Fibroblast of mammary gland (primary cell): ENCODE results near the gene RHBDL1.
"Not testable (repeated sequence)": the region's sequence is repeated elsewhere in the genome, so short reads cannot be mapped to it uniquely, and the experiment has no call there.

Experiments
- DNase-seq: peaks from one replicate; pipeline ENCODE4 v3.0.0-alpha.2; 2010; ENCODE audit warnings: low read depth
- H3K4me3 ChIP-seq: 2 replicates; pipeline ENCODE4 v1.5.1; 2011; ENCODE audit warnings: low read depth, mild to moderate bottlenecking, low read length, moderate library complexity; ENCODE audit not compliant: control insufficient read depth
- CTCF ChIP-seq: conservative IDR thresholded peaks from 2 replicates; pipeline ENCODE4 v1.5.1; 2011; ENCODE audit warnings: low read depth, low read length, inconsistent platforms; ENCODE audit not compliant: control insufficient read depth, insufficient read depth

The RHBDL1 gene

GRCh38 chr16:686459-687260 lies 11.2 kb downstream of the RHBDL1 start:
- DNase-seq, result no peak
- no peak for TF ChIP-seq CTCF
- H3K4me3 ChIP-seq, result no peak overlapping the region

GRCh38 chr16:687499-687898 lies 12.0 kb downstream of the RHBDL1 start:
- DNase-seq, result no peak
- H3K4me3 ChIP-seq, result no peak overlapping the region
- TF ChIP-seq CTCF, result no peak

GRCh38 chr16:689175-689897 lies 13.9 kb downstream of the RHBDL1 start:
- TF ChIP-seq CTCF, result no peak
- peak overlapping the region; percentile 80 for H3K4me3 ChIP-seq
- DNase-seq, result no peak

GRCh38 chr16:691242-691641 lies 15.8 kb downstream of the RHBDL1 start:
- not testable (repeated sequence) for H3K4me3 ChIP-seq, DNase-seq

- TF ChIP-seq CTCF, result no peak
- H3K4me3 ChIP-seq, result no peak overlapping the region
- DNase-seq, result no peak
Measured at GRCh38 chr16:692356-693108, 17.1 kb downstream of the RHBDL1 start.

GRCh38 chr16:693364-693763 lies 17.9 kb downstream of the RHBDL1 start:
- no peak for DNase-seq
- H3K4me3 ChIP-seq, result no peak overlapping the region
- no peak for TF ChIP-seq CTCF

- DNase-seq, result no peak
- H3K4me3 ChIP-seq, result no peak overlapping the region
- TF ChIP-seq CTCF, result no peak
Measured at GRCh38 chr16:693766-694165, 18.3 kb downstream of the RHBDL1 start.
